Cardiac muscle cell (in vitro differentiated cells and primary cell): ENCODE results near the gene HES7. TPM values are rescaled to one million over a fixed set of nuclear protein-coding genes. Genes with fewer than 3 reads are reported as not detected.
A peak's percentile ranks its signal among the peaks of the same experiment; 100 is the strongest.

ENCODE experiments used
- DNase-seq, 2 donors: peaks; one replicate each; pipeline versions ENCODE4 v3.0.0 to v3.0.0-alpha.2; 2010 to 2017; ENCODE audit warnings: low read depth in 1 of 2, low spot score in 1 of 2
- H3K27ac ChIP-seq: fragments of 200-600 bp; sonication (generic); 2 replicates; pipeline ENCODE4 v1.5.1; 2016
- H3K27me3 ChIP-seq: fragments of 200-600 bp; sonication (generic); 2 replicates; pipeline ENCODE4 v1.6.0; 2016; ENCODE audit warnings: control low read depth
- H3K36me3 ChIP-seq: fragments of 200-600 bp; sonication (generic); 2 replicates; pipeline ENCODE4 v1.5.1; 2016; ENCODE audit warnings: control low read depth
- H3K4me1 ChIP-seq: fragments of 200-600 bp; sonication (generic); 2 replicates; pipeline ENCODE4 v1.8.1; 2017; ENCODE audit warnings: low read depth, mild to moderate bottlenecking, mixed run types
- H3K4me3 ChIP-seq: fragments of 200-600 bp; sonication (generic); 2 replicates; pipeline ENCODE4 v1.5.1; 2016; ENCODE audit warnings: mild to moderate bottlenecking
- H3K9me3 ChIP-seq: fragments of 200-600 bp; sonication (generic); 2 replicates; pipeline ENCODE4 v1.5.1; 2017; ENCODE audit warnings: low read depth, mild to moderate bottlenecking, control low read depth
- polyA plus RNA-seq: library from polyadenylated mRNA; unstranded; fragments of >200 nt; fragmentation: Nextera tagmentation; extraction: Ambion mirVana; gene quantifications from 2 replicates; pipeline ENCODE4 v1.2.1, GENCODE V29; 2016
- total RNA-seq: library from RNA; depleted of rRNA; stranded (reverse); fragments of >200 nt; gene quantifications from 2 replicates; pipeline ENCODE4 v1.2.3, GENCODE V29; 2016
- TF ChIP-seq, protein P1 (sequence below): IDR thresholded peaks from 2 replicates; pipeline ENCODE4 v1.5.1; 2012; ENCODE audit warnings: low read depth, mild to moderate bottlenecking, low read length

The HES7 gene
- total and polyA plus RNA-seq, 2 experiments from 2014 or later, result 1.1 to 6.2 TPM

DNA sequence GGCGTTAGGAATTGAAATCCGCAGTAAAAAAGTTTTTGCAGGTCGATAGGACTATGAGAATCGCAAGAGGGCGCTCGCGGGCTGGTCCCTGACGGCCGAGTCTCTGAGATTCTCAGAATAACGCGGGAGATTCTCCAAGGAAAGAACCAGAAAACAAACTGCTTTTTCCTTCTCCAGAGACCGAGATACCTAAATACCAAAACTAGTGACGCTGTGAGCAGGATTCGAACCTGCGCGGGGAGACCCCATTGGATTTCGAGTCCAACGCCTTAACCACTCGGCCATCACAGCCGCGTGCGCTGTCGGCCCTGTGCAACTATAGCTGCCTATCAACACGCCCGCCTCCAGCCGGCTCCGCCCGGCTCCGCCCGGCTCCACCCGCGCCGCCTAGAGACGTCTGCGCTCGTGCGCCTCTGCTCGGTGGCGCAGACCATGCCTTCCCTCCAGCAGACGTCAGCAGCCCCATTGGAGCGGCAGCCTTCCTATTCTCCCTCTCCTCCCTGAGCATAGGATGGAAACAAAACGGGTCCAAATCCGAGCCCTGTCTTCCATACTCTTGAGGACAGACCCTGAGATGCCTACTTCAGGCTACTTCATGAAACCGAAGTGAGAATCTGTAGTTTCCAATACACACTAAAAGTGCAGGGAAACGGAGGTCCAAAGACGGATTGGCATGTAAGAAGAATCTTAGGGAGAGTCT lies 14.9 kb upstream of the HES7 start:
- peak; percentile 95 to 98 for DNase-seq
- H3K9me3 ChIP-seq, result no peaks in the 10 kb centered on the region
- TF ChIP-seq, protein P1, sequence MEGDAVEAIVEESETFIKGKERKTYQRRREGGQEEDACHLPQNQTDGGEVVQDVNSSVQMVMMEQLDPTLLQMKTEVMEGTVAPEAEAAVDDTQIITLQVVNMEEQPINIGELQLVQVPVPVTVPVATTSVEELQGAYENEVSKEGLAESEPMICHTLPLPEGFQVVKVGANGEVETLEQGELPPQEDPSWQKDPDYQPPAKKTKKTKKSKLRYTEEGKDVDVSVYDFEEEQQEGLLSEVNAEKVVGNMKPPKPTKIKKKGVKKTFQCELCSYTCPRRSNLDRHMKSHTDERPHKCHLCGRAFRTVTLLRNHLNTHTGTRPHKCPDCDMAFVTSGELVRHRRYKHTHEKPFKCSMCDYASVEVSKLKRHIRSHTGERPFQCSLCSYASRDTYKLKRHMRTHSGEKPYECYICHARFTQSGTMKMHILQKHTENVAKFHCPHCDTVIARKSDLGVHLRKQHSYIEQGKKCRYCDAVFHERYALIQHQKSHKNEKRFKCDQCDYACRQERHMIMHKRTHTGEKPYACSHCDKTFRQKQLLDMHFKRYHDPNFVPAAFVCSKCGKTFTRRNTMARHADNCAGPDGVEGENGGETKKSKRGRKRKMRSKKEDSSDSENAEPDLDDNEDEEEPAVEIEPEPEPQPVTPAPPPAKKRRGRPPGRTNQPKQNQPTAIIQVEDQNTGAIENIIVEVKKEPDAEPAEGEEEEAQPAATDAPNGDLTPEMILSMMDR, result peak; percentile 85

DNA sequence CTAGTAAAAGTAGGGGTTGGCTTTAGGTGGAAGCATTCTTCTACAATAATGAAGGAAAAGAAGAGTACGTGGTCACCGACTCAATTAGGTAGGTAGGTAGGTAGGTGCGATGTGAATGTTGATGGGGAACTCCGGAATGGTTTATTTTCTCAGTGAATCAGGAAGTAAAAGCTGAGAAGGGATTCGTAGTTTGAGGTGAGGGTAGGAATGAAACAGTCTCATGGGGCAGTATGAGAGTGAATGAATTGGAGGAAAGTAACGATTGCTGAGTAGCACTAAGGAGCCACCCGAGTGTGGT lies 14.4 kb upstream of the HES7 start:
- H3K27me3 ChIP-seq, result no peaks in the 10 kb centered on the region
- H3K4me1 ChIP-seq, result peaks cover 5% of the 10 kb centered on the region
- no peak for DNase-seq
- peak overlapping the region; percentile 40 for H3K4me3 ChIP-seq
- H3K9me3 ChIP-seq, result no peaks in the 10 kb centered on the region
- TF ChIP-seq, protein P1, result no peak
- peaks cover 18% of the 10 kb centered on the region for H3K36me3 ChIP-seq
- no peak overlapping the region for H3K27ac ChIP-seq

More for the DNA sequence above, 14.9 kb upstream of the HES7 start:
- Histone ChIP-seq H3K27me3 (no peaks in the 10 kb centered on the region), H3K4me3 (peak overlapping the region; percentile 40), H3K27ac (peak overlapping the region; percentile 71), H3K4me1 (peaks cover 5% of the 10 kb centered on the region), H3K36me3 (peaks cover 22% of the 10 kb centered on the region)

DNA sequence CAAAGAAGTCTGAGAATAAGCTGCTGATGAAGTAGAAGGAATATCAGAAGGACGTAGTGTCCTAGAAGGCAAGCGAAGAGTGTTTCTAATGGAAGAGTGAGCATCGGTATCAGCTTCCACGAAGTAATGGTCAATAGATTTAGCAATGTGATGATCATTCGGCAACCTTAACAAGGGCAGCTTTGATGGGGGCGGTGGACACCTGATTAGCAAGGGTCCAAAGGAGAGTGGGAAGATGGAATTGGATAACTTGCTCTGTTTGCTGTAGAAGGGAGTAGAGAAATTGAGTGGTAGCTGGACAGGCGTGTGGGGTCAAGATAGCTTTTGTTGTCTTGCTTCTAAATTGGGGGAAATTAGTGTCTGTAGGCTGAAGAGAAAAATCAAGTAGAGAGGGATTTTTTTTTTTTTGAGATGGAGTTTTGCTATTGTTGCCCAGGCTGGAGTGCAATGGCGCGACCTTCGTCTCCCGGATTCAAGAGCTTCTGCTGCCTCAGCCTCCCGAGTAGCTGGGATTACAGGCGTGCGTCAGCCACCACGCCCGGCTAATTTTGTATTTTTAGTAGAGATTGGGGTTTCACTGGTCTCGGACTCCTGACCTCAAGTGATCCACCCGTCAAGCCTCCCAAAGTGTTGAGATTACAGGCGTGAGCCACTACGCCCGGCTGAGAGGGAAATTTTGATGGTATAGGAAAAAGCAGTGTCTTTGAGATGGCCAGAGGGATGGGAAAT lies 13.9 kb upstream of the HES7 start:
- Histone ChIP-seq H3K27ac (no peak overlapping the region), H3K27me3 (no peaks in the 10 kb centered on the region), H3K4me3 (peak overlapping the region; percentile 40), H3K9me3 (no peaks in the 10 kb centered on the region), H3K36me3 (peaks cover 14% of the 10 kb centered on the region), H3K4me1 (peaks cover 5% of the 10 kb centered on the region)
- TF ChIP-seq, protein P1, result no peak
- DNase-seq, result no peak

DNA sequence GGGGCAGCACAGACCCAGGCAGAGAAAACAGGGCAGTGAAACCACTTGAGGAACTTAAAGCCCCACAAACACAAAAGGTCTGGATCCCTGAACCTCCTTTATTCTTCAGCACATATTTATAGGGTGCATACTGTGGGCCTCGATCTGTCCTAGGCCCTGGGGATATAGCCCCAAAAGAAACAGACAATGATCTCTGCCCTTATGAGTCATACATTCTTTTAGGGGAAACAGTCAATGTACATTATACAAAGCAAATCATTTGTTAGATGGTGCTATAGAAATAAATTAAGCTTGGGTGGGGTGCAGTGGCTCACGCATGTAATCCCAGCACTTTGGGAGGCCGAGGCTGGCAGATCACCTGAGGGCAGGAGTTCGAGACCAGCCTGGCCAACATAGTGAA lies 10.0 kb upstream of the HES7 start:
- DNase-seq, result no peak
- H3K27me3 ChIP-seq, result no peaks in the 10 kb centered on the region
- TF ChIP-seq, protein P1, result no peak
- no peaks in the 10 kb centered on the region for H3K36me3 ChIP-seq
- no peak overlapping the region for H3K27ac ChIP-seq
- no peak overlapping the region for H3K4me3 ChIP-seq
- H3K9me3 ChIP-seq, result no peaks in the 10 kb centered on the region
- H3K4me1 ChIP-seq, result no peaks in the 10 kb centered on the region

DNA sequence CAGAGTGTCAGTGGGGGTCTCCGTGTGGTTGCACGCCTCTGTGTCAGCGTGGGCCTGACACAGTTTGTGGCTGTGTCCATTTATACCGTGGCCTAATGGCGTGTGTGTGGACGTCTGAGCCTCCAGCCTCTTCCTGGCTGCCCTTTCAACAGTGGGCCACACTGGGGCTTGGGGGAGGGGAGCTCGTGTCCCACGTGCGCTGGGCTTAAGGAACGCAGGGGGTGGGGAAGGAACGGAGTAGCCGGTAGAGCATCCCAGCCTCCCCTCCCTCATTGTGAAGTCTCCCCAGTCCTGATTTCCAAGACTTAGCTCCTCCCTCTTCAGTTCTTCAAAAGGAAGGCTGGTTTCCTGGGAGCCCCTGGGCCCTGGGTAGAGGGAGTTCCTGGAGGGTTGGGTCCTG lies 9.5 kb upstream of the HES7 start:
- DNase-seq, result no peak
- Histone ChIP-seq H3K36me3 (no peaks in the 10 kb centered on the region), H3K27me3 (no peaks in the 10 kb centered on the region), H3K4me1 (no peaks in the 10 kb centered on the region), H3K27ac (no peak overlapping the region), H3K9me3 (no peaks in the 10 kb centered on the region), H3K4me3 (no peak overlapping the region)
- TF ChIP-seq, protein P1, result no peak
